HG03175 (cell line): ENCODE measurements around the gene PATL2.
"Not testable (repeated sequence)": the region's sequence is repeated elsewhere in the genome, so short reads cannot be mapped to it uniquely, and the experiment has no call there.

Source experiments
- ATAC-seq: cut with Tn5 transposase; IDR thresholded peaks from one replicate; pipeline ENCODE4 v1.9.1; 2021; ENCODE audit warnings: mild to moderate bottlenecking, moderate library complexity; ENCODE audit not compliant: unreplicated experiment

Gene PATL2

DNA sequence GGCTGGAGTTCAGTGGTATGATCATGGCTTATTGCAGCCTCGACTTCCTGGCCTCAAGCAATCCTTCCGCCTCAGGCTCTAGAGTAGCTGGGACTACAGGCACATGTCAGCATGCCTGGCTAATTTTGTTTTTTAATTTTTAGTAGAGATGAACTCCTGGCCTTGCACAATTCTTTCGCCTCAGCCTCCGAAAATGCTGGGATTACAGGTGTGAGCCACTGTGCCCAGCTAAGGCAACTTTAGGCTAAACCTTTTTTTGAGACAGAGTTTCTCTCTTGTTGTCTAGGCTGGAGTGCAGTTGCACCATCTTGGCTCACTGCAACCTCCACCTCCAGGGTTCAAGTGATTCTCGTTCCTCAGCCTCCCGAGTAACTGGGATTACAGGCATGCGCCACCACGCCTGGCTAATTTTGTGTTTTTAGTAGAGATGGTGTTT, 8.9 kb upstream of the PATL2 start:
- not testable (repeated sequence) for ATAC-seq

DNA sequence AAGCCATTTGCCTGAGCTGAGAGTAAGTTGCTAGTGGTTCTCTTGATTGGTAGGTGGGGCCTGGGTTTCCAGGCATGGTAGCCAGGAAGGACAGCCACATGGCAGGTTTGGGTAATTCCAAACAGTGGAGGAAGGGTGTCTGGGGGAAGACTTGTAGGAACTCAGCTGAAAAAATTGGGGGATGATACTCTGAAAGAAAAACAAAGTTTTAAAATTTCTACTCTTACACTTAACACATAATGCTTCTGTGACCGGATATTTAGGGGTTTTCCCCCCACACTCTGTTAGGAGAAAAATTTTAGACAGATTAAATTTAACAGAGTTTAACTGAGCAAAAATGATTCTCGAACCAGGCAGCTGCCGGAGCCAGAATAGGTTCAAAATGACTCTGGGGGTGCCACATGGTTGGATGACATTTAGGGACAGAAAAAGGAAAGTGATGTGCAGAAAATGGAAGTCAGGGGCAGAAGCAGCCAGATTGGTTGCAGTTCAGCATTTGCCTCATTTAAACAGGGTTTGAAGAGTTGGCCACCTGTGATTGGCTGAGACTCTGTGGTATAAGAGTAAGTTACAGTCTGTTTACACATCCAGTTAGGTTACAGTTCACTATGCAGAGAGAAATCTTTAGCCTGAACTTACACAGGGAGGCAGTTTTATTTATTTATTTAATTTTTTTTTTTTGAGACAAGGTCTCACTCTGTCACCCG, 8.3 kb upstream of the PATL2 start:
- ATAC-seq = peak; percentile 39

DNA sequence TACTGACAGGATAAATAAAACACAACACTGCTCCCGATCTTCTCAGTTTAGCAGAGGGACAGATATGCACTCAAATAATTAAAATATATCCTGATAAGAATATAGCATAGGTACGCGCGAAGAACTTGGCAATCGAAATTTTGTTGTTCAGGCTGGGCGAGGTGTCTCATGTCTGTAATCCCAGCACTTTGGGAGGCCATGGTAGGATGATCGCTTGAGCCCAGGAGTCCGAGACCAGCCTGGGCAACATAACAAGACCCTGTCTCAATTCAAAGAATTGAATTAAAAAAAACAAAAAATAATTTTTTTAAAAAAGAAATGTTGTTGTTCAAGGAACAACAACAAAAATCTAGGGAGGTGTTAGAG, 7.8 kb upstream of the PATL2 start:
- no peak for ATAC-seq

DNA sequence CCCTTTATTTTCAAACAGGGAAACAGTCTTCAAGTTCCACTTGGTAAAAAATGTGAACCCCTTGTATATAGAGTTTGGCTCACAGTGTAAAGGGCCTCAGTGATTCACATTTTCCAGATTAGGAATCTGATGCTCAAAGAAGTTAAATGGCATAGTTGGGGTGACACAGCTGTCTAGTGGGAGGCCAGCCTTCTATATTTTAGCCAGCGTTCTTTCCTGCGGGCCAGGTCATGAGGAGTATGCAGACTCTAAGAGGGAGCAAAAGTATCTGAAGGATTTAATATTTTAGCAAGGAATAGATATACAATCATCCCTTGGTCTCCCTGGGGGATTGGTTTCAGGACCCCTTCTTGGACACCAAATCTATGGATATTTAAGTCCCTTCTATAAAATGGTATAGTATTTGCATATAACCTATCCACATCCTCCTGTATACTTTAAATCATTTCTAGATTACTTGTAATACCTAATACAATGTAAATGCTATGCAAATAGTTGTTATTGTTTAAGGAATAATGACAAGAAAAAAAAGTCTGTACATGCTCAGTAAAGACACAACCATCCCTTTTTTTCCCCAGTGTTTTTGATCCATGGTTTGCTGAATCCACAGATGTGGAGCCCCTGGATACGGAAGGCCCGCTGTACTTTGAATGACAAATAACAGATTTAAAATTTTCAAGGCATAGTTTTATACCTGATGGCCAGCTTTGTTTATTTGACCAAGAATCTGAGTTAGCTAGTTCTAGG, 7.2 kb upstream of the PATL2 start:
- no peak for ATAC-seq

DNA sequence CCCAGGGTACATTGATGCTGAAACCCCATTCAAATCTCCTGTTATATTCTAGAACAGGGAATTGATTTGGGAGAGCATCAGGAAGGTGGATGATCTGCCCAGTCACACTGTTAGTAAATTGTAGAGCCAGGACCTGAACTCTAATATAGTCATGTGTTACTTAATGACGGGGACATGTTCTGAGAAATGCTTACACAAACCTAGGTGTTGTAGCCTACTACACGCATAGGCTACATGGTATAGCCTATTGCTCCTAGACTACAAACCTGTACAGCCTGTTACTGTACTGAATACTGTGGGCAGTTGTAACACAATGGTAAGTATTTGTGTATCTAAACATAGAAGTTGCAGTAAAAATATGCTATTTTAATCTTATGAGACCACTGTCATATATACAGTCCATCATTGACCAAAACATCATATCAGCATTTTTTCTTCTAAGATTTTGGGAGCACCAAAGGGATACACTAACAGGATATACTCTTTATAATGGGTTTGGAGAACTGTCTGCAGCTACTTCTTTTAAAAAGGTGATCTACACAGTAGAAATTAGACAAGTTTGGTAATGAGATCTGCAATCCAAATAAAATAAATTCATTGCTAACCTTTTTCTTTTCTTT, 6.0 kb upstream of the PATL2 start:
- no peak for ATAC-seq

DNA sequence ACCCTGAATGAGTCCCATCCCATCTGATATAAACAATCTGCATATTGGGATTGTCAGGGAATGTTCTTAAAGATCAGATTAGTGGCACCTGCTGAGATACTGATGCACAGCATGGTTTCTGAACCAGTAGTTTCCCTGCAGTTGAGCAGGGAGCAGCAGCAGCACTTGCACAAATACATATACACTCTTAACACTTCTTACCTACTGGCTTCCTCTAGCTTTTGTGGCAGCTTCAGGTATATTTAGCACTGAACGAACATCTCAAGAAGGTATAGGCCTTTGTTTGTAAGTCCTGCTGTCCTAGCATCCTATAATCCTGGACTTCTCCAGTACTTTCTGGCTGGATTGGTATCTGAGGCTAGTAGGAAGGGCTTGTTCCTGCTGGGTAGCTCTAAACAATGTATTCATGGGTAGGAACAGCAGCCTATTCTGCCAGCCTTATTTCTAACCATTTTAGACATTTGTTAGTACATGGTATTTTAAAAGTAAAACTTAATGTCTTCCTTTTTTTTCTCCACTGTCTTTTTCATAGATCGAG, 4.7 kb upstream of the PATL2 start:
- no peak for ATAC-seq

DNA sequence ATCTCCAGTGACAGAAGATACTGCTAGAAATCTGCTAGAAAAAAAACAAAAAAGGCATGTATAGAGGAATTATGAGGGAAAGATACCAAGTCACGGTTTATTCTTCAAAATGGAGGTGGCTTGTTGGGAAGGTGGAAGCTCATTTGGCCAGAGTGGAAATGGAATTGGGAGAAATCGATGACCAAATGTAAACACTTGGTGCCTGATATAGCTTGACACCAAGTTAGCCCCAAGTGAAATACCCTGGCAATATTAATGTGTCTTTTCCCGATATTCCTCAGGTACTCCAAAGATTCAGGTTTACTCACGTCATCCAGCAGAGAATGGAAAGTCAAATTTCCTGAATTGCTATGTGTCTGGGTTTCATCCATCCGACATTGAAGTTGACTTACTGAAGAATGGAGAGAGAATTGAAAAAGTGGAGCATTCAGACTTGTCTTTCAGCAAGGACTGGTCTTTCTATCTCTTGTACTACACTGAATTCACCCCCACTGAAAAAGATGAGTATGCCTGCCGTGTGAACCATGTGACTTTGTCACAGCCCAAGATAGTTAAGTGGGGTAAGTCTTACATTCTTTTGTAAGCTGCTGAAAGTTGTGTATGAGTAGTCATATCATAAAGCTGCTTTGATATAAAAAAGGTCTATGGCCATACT, 4.1 kb upstream of the PATL2 start:
- no peak for ATAC-seq

DNA sequence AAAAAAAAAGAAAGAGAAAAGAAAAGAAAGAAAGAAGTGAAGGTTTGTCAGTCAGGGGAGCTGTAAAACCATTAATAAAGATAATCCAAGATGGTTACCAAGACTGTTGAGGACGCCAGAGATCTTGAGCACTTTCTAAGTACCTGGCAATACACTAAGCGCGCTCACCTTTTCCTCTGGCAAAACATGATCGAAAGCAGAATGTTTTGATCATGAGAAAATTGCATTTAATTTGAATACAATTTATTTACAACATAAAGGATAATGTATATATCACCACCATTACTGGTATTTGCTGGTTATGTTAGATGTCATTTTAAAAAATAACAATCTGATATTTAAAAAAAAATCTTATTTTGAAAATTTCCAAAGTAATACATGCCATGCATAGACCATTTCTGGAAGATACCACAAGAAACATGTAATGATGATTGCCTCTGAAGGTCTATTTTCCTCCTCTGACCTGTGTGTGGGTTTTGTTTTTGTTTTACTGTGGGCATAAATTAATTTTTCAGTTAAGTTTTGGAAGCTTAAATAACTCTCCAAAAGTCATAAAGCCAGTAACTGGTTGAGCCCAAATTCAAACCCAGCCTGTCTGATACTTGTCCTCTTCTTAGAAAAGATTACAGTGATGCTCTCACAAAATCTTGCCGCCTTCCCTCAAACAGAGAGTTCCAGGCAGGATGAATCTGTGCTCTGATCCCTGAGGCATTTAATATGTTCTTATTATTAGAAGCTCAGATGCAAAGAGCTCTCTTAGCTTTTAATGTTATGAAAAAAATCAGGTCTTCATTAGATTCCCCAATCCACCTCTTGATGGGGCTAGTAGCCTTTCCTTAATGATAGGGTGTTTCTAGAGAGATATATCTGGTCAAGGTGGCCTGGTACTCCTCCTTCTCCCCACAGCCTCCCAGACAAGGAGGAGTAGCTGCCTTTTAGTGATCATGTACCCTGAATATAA, 2.2 kb upstream of the PATL2 start:
- no peak for ATAC-seq

DNA sequence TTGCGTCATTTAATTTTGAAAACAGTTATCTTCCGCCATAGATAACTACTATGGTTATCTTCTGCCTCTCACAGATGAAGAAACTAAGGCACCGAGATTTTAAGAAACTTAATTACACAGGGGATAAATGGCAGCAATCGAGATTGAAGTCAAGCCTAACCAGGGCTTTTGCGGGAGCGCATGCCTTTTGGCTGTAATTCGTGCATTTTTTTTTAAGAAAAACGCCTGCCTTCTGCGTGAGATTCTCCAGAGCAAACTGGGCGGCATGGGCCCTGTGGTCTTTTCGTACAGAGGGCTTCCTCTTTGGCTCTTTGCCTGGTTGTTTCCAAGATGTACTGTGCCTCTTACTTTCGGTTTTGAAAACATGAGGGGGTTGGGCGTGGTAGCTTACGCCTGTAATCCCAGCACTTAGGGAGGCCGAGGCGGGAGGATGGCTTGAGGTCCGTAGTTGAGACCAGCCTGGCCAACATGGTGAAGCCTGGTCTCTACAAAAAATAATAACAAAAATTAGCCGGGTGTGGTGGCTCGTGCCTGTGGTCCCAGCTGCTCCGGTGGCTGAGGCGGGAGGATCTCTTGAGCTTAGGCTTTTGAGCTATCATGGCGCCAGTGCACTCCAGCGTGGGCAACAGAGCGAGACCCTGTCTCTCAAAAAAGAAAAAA, 1.4 kb upstream of the PATL2 start:
- ATAC-seq = no peak

DNA sequence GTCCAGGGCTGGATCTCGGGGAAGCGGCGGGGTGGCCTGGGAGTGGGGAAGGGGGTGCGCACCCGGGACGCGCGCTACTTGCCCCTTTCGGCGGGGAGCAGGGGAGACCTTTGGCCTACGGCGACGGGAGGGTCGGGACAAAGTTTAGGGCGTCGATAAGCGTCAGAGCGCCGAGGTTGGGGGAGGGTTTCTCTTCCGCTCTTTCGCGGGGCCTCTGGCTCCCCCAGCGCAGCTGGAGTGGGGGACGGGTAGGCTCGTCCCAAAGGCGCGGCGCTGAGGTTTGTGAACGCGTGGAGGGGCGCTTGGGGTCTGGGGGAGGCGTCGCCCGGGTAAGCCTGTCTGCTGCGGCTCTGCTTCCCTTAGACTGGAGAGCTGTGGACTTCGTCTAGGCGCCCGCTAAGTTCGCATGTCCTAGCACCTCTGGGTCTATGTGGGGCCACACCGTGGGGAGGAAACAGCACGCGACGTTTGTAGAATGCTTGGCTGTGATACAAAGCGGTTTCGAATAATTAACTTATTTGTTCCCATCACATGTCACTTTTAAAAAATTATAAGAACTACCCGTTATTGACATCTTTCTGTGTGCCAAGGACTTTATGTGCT, 721 bp upstream of the PATL2 start:
- ATAC-seq = peak; percentile 17

DNA sequence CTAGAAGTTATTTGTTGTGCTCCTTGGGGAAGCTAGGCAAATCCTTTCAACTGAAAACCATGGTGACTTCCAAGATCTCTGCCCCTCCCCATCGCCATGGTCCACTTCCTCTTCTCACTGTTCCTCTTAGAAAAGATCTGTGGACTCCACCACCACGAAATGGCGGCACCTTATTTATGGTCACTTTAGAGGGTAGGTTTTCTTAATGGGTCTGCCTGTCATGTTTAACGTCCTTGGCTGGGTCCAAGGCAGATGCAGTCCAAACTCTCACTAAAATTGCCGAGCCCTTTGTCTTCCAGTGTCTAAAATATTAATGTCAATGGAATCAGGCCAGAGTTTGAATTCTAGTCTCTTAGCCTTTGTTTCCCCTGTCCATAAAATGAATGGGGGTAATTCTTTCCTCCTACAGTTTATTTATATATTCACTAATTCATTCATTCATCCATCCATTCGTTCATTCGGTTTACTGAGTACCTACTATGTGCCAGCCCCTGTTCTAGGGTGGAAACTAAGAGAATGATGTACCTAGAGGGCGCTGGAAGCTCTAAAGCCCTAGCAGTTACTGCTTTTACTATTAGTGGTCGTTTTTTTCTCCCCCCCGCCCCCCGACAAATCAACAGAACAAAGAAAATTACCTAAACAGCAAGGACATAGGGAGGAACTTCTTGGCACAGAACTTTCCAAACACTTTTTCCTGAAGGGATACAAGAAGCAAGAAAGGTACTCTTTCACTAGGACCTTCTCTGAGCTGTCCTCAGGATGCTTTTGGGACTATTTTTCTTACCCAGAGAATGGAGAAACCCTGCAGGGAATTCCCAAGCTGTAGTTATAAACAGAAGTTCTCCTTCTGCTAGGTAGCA, 657 bp downstream of the PATL2 start:
- ATAC-seq = no peak

DNA sequence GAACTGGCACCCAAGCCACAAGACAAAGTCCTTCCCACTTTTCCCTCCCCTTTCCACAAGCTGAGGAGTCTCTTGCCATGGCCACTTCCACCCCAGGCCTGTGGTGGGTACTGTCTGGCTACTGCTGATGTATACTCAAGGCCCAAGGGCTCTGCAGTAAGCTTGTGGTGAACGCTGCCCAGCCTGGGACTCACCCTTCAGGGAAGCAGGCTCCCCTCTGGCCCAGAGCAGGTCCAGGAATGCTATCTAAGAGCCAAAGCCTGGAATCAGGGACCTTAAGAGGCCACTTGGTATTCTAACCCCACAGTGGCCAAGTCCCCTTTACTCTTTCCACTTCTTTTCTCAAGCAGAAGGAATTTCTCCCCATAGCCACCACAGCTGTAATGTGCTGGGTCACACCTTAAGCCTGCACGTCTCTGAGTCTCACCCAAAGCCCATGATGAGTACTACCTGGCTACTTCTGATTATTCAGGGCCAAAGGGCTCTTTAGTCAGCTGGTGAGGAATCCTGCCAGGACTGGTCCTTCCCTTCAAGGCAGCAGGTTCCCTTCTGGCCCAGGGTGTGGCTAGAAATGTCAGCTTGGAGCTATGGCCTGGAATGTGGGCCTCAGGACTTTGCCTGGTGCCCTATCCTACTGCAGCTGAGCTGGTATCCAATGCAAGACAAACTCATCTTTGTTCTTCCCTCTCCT, 4.0 kb downstream of the PATL2 start:
- no peak for ATAC-seq

DNA sequence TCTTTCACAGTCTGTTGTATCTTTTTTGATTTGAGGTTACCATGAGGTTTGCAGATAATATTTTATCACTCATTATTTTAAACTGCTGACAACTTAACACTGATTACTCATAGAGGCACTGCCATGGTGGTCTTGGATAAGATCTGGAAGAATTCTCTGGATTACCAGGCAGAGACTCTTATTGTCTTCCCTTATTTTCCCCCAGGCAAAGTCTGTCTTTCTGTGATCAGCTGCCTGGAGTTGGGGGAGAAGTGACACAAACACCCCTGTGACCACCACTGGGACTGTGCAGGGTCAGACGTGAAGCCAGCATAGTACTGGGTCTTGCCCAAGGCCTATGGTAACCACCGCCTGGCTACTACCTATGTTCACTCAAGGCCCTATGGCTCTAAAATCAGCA, 4.7 kb downstream of the PATL2 start:
- no peak for ATAC-seq

DNA sequence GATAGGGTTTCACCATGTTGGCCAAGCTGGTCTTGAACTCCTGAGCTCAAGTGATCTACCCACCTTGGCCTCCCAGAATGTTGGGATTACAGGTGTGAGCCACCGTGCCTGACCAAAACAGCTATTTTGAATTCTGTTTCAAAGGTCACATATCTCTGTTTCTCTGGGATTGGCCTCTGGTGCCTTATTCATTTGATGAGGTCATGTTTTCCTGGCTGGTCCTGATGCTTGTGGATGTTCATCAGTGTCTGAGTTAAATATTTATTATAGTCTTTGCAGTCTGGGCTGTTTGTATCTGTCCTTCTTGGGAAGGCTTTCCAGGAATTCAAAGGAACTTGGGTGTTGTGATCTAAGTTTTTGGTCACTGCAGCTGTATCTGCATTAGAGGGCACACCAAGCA, 5.1 kb downstream of the PATL2 start:
- ATAC-seq = no peak

DNA sequence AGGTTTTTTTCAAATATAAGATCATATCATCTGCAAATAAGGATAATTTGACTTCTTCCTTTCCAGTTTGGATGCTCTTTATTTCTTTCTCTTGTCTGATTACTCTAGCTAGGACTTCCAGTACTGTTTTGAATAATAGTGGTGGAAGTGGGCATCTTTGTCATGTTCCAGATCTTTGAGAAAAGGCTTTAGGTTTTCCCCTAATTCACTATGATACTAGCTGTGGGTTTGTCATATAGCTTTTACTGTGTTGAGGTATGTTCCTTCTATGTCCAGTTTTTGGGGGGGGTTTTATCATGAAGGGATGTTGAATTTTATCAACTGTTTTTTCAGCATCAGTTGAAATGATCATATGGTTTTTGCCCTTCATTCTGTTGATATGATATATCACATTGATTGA, 10.4 kb downstream of the PATL2 start:
- not testable (repeated sequence) for ATAC-seq

DNA sequence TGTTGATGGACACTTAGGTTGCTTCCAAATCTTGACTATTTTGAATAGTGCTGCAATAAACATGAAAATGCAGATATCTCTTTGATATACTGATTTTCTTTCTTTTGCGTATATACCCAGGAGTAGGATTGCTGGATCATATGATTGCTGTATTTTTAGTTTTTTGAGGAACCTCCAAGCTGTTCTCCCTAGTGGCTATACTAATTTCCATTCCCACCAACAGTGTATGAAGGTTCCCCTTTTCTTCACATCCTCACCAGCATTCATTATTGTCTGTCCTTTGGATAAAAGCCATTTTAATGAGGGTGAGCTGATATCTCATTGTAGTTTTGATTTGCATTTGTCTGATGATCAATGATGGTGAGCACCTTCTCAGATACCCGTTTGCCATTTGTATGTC, 12.5 kb downstream of the PATL2 start:
- ATAC-seq = no peak

DNA sequence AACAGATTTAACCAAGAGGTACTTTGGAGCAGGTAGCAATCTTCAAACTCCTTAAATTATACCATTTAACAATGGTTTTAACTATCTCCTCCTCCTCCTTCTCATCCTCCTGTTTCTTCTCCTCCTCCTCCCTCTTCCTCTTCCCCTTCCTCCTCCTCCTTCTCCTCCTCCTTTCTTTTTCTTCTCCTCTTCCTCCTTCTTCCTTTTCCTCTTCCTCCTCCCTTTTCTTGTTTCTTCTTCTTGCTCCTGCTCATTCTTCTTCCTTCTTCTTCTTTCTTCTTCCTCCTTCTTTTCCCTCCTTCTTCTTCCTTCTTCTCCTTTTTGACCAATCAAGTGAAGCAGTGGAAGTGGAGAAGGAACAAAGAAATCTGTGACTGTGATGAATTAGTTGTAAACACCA, 14.1 kb downstream of the PATL2 start:
- no peak for ATAC-seq

DNA sequence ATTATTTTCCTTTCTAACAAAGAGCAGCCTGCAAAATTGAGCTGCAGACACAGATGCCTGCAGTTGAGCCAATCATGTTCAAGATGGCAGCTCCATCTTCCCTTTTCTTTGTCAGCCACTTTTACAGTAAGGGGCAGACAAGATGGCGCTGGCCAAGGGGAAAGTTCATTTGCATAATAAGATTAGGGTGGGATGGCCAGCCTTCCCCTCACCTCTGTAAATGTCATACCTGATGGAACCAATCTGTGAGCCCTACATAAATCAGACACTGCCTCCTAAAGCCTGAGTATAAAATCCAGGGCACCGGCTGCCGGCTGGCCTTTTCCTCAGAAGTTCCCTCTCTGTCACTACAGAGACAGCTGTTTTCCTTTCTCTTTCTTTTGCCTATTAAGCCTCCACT, 15.8 kb downstream of the PATL2 start:
- no peak for ATAC-seq
